ENCODE results near the gene GTF3C5.

DNA sequence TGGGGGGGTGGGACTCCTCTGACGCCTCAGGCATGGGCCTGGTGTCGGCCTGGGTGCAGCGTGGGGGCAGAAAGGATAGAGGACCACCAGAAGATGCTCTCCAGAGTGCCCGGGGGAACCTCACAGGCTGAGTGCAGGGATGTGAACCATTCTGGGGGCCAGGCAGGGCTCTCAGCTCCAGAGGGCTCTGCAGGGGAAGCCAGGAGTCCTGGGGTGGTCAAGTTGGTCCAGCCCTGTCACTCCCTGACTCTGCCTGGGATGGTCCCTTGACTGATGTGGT, 45.8 kb upstream of the GTF3C5 start:
- TF ChIP-seq, protein P1, sequence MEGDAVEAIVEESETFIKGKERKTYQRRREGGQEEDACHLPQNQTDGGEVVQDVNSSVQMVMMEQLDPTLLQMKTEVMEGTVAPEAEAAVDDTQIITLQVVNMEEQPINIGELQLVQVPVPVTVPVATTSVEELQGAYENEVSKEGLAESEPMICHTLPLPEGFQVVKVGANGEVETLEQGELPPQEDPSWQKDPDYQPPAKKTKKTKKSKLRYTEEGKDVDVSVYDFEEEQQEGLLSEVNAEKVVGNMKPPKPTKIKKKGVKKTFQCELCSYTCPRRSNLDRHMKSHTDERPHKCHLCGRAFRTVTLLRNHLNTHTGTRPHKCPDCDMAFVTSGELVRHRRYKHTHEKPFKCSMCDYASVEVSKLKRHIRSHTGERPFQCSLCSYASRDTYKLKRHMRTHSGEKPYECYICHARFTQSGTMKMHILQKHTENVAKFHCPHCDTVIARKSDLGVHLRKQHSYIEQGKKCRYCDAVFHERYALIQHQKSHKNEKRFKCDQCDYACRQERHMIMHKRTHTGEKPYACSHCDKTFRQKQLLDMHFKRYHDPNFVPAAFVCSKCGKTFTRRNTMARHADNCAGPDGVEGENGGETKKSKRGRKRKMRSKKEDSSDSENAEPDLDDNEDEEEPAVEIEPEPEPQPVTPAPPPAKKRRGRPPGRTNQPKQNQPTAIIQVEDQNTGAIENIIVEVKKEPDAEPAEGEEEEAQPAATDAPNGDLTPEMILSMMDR (IDR thresholded peaks at IDR 0.05; ENCODE audit: low read depth, low read length, poor library complexity, severe bottlenecking): no peak
- no peak for TF ChIP-seq EZH2phosphoT487 (IDR thresholded peaks at IDR 0.05; ENCODE audit: borderline replicate concordance, low read length)

All from DOHH2 (cell line).